ENCODE data around the gene DPP10.
"Not testable (repeated sequence)": the region's sequence is repeated elsewhere in the genome, so short reads cannot be mapped to it uniquely, and the experiment has no call there.

DPP10 gene

DNA sequence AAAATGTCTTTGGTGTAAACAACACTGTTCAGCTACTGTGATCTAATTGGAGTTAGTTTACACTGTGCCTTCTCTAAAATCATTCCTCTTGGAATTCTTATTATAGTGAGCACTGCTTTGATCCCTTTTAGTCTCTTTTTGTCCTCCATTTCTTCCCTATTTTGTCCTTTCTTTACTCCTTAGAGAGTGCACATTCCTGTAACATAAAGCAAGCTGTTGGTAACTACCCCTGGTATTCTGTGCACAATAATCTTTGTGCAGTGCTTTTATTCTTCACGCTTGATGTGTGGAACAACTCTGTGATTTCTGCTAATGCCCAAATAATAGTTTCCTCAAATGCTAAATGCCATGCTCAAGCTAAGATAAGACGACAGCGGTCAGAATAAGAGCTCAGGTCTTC lies 401.5 kb downstream of the DPP10 start:
- DNase-seq: no peak

DNA sequence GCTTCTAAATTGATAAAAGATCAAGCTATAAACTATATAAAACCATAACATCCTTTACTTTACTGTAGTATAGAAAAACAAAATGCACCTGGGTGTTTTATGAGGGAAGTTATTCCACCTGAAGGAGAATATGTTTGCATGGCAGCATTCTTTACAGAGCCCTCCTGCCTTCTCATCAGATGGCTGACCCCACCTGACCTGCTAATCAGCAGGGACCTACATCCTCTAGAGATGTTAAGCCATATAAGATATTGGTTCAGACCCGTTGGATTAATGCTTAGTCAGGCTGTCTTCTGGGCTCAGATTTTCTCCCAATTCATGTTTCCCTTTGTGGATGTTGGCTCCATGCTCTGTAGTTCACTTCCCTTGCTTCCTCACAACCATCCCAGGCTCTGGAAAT lies 414.8 kb downstream of the DPP10 start:
- no peak for DNase-seq

DNA sequence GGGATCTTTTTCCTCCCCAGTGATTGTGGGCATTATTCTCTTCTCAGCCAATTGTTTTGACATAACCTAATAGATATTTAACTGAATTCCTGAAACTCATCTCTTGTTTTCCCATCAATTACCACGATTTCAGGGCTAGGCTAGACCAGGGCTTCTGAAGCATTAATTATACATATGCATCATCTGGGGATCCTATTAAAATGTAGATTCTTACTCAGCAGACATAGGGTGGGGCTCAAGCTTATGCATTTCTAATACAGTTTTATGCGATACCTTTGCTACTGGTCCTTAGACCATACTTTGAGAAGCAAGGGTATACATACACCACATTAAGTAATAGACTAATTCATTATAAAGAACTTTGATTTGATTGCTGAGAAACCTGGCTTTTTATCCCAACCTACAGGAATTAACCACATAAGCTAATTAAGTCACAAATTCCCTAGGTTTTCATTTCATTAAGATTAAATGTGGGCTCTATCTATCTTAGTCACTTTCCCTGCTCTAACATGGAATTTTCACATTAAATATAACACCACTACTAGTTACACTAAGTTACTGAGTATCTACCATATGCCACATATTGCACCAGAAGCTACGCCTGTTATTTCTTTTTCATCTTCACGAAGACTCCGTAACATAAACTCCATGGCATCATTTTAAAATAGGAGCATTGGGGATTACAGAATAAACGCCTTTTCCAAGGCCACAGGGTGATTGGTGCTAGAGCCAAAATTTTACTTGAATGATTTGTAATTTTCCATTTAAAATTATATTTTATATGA lies 417.5 kb downstream of the DPP10 start:
- DNase-seq: no peak

- DNase-seq: no peak
Measured at GRCh38 chr2:114862243-114862642, 419.8 kb downstream of the DPP10 start.

GRCh38 chr2:114864901-114865300 lies 422.5 kb downstream of the DPP10 start:
- no peak for DNase-seq

DNA sequence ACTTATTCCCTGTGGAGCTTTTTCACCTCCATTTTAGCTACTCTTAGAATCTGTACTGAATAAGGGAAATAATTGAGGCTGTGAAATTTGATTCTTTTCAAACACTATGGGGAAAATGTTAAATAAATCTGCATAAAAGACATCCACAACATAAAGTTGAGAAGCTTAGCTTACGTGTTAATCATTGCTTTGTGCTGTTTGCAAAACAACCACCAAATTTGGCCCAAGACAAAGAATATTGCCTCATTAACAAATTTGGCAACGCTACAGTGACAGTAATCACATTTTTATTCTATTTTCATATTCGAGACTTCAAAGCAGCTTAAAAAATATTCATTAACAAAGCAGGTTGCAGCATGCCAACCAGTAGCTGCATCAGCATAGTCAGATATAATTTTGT lies 437.6 kb downstream of the DPP10 start:
- DNase-seq: no peak

- no peak for DNase-seq
Measured at GRCh38 chr2:114919985-114920384, 477.5 kb downstream of the DPP10 start.

DNA sequence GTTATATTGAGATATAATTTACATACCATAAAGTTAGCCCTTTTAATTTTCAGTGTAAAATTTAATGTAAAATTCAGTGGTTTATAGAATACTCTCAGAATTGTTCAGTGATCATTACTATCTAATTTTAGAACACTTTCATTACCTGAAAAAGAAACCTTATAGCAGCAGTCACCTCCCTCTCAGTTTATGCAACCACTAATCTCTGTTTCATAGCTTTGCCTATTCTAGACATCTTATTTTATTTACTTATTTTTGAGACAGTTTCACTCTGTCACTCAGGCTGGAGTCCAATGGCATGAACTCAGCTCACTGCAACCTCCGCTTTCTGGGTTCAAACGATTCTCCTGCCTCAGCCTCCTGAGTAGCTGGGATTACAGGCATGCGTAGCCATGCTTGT lies 479.6 kb downstream of the DPP10 start:
- DNase-seq: no peak

DNA sequence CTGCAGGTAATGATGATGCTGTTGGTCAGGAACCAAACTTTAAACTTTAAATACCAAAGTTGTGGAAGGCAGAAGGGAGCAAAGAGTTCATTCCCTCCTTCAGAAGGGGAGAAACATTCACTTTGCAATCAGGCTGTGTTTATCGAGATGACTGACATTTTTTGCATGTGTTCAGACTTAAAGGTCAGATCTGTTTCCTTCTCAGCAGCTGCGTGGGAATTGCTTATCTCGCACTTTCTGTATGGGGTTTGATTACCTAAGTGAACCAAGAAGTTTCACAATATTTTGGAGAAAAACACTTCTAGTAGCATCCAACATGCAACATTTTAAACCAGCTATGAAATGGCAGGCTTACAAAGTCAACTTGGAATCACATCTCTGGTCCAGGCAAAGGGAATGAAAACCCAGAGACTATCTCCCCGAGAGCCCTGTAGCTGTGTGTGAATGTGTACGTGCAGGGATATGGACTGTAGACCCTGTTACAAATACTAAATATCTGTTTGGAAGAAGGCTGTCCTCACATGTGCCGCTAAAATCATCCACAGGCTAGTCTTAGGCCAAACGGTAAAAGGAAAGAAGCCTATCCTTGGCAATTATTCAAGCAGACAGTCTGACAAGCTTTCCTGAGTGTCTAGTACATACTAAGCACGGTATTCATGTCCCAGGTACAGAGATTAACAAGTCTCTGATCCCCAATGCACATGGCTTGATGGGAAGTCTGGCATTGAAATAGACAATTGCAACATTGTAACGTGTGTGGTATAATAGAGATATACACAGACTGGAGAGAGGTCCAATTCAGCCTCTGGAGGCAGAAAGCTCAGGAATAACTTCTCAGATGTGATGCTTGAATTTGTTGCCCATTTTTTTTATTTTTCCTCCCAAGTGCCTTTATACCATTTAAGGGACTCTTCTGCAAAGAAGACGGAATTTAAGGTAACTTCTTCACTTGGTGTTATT lies 483.1 kb downstream of the DPP10 start:
- DNase-seq: no peak

DNA sequence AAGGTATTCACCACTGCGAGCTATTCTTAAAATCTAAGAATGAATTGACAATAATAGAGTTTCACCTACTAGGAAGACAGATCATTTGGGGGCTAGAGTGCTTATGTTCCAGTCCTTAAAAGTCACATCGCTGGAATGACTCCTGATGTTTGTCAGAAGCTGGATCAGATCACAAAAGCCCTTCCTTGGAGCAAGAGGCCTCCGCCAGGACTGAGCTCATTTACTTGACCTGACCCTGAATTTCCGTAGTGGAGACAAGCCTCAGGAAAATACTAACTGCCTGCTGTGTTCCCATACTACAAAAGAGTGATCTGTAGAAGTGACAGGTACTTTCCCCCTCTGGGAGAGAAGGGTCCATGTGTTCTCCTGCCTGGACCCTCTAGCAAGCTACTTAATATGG lies 483.9 kb downstream of the DPP10 start:
- no peak for DNase-seq

DNA sequence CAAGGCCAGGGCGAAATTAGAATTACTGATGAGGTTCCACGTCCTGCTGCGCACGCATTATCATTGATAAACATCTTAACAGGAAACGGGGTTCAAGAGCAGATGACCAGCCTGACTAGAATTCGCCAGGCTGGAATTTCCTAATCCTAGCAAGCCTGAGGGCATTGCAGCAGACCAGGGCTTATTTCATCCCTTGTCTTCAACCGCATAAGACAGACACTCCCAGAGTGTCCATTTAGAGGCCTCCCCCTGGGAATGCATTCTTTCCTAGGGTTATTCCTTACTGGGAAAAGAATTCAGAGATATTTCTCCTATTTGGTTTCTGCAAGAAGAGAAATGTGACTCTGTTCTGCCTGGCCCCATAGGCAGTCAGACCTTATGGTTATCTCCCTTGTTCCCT lies 486.8 kb downstream of the DPP10 start:
- no peak for DNase-seq

DNA sequence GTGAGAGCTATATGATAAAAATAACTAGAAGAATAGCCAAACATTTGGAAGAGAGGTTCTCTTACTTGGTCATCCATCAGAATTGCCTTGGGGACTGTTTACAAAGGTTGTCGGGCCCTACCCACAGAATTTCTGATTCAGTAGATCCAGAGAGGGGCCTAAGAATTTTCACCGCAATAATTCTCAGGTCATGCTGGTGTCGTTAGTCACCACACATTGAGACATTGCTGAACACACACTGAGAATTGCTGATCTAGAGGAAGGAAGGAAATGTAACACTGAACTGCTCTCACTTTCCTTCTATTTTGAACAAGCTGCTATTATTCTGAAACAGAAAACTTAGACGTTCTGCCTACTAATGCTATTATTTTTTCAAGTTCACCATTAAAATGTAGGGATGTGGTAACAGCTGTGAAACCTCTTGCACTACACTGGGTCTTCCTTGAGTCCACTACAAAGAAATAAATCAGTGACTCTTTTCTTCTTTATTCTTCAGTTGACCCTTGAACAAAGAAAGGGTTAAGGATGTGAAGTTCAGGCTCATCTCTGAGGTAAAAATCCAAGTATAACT lies 491.3 kb downstream of the DPP10 start:
- DNase-seq: no peak

DNA sequence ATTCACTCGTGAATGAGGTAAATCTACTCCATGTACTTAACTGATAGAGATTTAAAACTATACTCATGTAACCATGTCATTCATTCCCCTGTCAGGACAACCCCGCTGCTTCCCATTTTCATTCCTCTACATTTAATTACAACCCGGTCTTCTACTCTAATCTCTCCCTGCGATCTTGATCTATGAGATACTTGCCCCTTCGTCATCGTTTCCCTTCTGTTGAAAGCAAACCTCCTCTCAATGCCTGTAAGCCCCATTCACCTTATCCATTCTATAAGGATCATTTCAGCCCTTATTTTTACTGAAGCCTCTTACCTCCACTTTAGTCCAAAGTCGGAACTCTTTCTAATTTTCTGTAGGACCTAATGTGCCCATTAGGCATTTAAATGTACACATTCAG lies 492.6 kb downstream of the DPP10 start:
- DNase-seq: no peak

DNA sequence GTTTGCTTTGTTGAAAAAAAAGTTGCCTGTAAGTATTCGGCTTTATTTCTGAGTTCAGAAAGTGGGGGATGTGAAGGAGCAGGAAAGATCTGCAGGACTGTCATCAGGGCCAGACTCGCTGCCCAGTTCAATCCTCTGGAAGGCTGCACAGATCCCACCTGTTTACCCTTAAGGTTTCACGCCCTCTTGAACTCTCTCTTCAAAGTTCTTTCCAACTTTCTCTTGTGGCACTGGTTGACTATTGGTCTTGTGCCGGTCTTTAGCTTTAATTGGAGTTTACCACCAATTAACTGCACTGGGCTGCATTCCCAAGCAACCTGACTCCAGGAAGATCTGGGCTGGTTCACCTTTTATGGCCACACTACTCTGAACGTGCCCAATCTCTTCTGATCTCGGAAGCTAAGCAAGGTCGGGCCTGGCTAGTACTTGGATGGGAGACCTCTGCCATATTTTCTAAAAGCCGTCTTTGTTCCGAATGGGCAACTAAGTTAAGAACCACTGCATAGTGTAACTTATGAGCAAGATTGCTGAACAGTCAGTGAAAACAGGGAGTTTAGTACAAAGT lies 495.0 kb downstream of the DPP10 start:
- no peak for DNase-seq

DNA sequence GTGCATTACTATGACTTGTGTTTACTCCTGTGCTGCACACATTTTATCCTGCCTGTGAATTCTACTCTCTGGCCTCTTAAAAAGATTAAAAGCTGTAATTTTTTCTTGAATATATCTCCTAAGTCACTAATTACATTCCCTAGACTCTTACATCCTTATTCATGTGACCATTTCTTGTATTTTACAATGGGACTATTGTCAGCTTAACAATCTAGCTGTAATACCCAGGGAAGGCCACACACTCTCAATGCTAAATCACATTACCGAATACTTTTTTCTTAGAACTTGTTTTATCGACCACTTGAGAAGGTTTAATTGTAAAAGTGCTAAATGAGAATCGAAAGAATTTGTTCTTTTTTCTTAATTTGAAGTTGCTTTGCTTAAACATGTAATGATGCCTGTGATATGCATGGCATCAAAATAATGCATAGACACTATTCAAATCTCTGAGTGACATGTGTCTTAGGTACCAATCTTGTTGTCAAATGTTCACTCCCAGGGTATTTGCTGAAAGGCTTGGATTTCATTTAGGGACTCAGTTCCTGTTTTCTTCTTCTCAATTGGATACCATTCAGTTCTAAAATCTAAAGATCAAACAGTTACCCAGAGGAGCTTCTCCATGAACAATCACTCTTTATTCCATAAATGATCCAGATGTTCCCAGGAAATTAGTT lies 498.5 kb downstream of the DPP10 start:
- no peak for DNase-seq

- DNase-seq: no peak
Measured at GRCh38 chr2:114949228-114949804, 506.9 kb downstream of the DPP10 start.

- no peak for DNase-seq
Measured at GRCh38 chr2:114960389-114960788, 517.9 kb downstream of the DPP10 start.

DNA sequence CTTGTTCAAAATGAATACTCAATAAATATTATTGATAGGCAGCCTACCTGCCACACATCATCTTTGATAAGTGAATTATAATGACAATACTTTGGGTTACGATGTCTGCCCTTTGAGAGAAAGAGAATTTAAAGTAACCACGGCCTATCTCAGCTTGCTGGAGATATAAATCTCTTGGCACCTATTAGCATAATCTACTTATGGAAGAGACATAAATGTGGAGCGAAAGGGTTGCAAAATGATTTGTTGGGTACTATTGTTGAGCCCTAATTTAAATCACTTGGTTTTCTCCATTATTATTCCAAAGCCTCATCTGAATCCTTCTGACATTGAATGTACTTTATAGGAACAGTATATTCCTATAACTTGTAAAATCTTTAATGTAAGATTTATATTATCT lies 520.1 kb downstream of the DPP10 start:
- no peak for DNase-seq

GRCh38 chr2:114968748-114969400 lies 526.4 kb downstream of the DPP10 start:
- DNase-seq: no peak

GRCh38 chr2:115004321-115004720 lies 561.9 kb downstream of the DPP10 start:
- not testable (repeated sequence) for DNase-seq

DNA sequence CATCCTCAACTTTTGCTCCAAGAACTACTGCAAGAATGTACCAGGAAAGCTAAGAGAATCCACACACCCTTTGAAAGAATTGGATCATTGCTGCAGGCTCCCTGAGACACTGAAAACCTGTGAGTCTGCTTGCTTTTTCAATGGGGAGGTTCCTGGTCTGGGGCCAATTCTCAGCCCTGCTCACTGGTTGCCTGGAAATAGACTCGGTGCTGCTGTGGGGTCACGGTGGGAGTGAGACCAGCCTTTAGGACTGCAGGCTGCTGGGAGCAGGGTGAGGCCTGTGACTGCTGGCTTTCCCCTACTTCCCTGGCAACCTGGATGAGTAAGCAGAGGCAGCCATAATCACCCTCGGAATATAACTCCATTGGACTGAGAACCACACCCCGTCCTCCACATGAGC lies 569.3 kb downstream of the DPP10 start:
- DNase-seq: no peak

- DNase-seq: not testable (repeated sequence)
Measured at GRCh38 chr2:115022013-115022412, 579.6 kb downstream of the DPP10 start.

Measured in DMS153 (cell line).